Inflammatory macrophage (primary cell): ENCODE results near the gene USP7.
"Not testable (repeated sequence)": the region's sequence is repeated elsewhere in the genome, so short reads cannot be mapped to it uniquely, and the experiment has no call there.

Source experiments
- DNase-seq, 2 donors: peaks; one replicate each; pipeline ENCODE4 v3.0.0-alpha.2; 2020 to 2022
- total RNA-seq, 18 experiments: gene quantifications; one replicate each; lab custom pipeline; 2026; ENCODE audit warnings: mixed read lengths in 6 of 18, inconsistent platforms in 2 of 18; lab: John Stamatoyannopoulos, UW

USP7 gene
- total RNA-seq: 103 to 170 (median 143) reads per million in 18 experiments

DNA sequence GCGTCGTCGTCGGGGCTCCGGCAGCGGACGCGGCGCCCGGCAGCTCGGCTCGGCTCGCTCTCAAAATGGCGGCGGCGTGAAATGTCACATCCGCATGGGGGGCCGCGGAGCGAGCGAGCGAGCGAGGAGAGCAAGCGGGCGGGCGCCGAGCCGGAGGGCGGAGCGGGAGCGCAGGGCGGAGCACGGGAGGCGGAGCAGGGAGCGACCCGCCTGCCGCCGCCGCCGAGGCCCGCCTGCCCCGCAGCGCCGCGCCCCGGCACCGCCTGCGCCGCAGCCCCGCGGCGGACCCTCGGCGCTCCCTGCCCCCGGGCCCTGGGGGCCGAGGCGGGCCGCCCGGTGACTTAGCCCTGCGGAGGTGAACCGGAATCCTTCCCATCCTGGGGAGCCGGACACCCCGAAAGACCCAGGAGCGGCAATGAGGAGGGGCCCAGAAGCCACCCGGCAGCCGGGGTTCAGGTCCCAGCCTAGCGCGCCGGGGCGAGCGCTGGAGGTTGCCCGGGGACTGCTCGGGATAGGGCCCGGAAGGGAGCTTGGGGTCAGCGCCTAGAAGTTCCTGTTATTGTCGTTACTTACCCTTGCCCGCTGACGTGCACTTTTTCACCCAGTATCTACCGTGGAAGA lies at the start of gene USP7:
Gene USP7 (minus strand): TSS at position 86 of the 621 bp plus-strand sequence. CDS start 621 bp downstream, outside the sequence.
- peak; percentile 88 to 94 for DNase-seq

- no peak for DNase-seq
Observed at GRCh38 chr16:9013508-9013864, 49.8 kb upstream of the USP7 start.

DNA sequence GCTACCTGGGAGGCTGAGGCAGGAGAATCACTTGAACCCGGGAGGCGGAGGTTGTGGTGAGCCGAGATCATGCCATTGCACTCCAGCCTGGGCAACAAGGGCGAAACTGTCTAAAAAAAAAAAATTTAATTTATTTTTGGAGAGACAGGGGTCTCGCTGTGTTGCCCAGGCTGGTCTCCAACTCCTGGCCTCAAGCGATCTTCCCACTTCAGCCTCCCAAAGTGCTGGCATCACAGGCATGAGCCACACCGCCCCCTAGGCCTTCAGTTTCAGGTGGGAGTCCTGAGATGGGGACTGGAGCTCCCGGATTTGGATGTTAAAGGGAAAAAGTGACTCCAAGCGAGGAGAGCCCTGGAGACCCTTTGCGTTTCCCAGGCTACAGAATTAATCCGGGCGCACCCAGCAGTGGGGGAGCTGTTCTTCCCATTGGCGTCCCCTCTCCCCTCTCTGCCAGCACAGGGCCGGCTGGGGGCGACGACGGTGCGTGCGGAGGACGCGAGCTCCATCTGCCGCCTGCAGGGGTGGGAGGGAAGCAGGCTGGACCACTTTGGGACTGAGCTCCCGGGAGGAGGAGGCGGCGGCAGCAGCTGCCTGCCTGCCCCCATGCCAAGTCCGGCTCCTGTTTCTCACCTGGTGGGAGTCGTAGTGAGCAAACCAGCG lies 49.3 kb upstream of the USP7 start:
- DNase-seq: no peak

DNA sequence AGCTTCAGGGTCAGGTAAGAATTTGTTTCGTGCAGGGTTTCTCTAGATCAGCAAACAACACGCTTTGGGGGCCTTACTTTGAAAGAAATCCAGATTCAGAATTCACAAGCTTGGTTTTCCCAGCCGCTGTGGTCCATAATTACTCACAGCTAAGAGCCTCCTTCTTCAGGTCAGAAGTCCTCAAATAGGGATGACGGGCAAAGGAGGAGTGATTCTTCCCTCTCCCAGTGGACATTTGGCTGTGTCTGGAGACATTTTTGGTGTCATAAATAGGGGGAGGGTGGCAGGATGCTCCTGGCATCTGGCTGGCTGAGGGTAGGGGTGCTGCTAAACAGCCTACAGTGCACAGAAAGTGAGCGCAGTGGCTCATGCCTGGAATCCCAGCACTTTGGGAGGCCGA lies 48.6 kb upstream of the USP7 start:
- no peak for DNase-seq

- DNase-seq: peak; percentile 79 to 90
Observed at GRCh38 chr16:9008601-9009260, 45.0 kb upstream of the USP7 start.

DNA sequence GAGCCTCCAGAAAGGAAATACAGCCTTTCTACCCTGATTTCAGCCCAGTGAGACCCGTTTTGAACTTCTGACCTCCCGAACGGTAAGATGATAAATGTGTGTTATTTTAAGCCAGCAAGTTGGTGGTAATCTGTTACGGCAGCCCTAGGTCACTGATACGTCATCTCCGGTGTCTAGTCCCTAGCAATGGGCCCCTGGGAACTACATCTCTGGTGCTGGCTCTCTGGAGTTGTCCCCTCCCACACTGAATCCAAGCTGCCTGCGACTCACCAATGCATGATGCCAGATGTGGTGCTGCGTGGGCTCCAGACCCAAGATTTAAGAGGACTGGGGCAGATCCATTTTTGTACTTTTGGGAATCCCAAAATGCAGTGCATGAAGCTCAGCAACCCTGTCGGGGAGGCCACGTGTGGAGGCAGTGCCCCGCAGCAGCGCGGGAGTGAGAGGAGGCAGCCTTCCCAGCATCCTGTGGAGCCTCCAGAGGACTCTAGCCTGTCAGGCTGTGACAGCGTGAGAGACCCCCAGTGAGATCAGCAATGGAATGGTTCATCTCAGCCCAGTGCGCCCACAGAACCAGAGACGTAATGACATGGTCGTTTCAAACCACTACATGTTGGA lies 43.6 kb upstream of the USP7 start:
- peak; percentile 47 to 76 for DNase-seq

DNA sequence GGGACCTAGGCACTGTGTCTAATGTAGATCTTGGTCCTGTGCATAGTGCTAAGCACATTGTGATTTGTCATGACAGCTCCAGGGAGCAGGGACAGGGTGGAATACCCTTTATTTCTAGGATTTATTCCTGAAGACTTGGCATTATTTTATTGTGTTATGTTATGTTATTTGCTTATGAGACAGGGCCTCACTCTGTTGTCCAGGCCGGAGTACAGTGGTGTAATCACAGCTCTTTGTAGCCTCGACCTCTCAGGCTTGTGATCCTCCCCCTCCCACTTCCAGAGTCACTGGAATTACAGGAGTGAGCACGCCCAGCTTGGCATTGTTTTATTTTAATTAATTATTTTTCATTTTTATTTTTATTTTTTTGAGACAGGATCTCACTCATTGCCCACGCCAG lies 40.5 kb upstream of the USP7 start:
- DNase-seq: no peak

- no peak for DNase-seq
Observed at GRCh38 chr16:9003763-9004162, 40.1 kb upstream of the USP7 start.

DNA sequence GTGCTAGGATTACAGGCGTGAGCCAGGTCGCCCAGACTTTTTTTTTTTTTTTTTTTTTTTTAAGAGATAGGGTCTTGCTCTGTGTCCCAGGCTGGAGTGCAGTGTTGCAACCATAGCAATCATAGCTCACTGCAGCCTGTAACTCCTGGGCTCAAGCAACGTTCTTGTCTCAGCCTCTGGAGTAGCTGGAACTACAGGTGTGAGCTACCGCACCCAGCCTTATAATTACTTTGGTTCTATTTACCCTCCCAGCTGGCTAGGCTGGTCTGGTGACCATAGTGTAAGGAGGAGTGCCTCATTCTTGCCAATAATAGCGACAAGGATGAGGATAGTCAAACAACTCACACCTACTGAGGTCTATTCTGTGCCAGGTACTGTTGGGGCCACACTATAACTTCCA lies 39.6 kb upstream of the USP7 start:
- DNase-seq: no peak

GRCh38 chr16:9002042-9002441 lies 38.3 kb upstream of the USP7 start:
- no peak for DNase-seq

- no peak for DNase-seq
Observed at GRCh38 chr16:9000664-9001063, 37.0 kb upstream of the USP7 start.

- DNase-seq: no peak
Observed at GRCh38 chr16:8999800-9000199, 36.1 kb upstream of the USP7 start.

DNA sequence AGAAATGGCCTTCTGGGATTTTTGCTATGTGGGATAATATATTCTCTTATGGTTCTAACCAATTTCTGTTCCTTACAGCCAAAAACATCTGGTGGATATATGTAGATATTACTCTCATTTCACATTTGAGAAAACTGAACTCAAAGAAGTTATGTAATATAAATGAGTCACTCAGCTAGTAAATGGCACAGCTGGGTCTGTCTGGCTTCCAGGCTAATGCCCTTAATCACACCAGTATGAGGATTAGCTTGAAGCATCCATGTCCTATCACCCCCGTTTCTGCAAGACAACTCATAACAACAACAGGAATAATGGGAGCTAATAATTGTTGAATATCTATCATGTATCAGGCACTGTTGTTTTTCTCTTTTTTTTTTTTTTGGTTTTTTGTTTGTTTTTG lies 34.4 kb upstream of the USP7 start:
- DNase-seq: peak; percentile 41 to 49

DNA sequence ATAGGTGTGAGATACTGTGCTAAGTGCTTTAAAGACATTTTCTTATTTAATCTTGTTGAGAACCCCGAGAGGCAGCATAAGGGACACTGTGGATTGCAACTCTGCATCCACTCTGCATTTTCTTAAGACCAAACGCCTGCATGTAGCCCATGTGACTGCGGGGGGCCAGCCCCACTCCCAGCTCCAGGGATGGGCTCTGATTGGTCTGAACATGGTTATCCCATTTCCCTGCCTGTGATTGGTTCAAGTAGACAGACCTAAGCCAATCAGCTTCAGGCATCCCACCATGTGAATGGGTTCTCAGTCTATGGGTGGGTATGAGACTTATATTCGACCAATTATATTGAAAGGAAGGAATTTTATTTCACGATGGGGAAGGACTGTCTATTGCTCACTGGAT lies 33.2 kb upstream of the USP7 start:
- peak in 1 of 2 donors; percentile 11 for DNase-seq

DNA sequence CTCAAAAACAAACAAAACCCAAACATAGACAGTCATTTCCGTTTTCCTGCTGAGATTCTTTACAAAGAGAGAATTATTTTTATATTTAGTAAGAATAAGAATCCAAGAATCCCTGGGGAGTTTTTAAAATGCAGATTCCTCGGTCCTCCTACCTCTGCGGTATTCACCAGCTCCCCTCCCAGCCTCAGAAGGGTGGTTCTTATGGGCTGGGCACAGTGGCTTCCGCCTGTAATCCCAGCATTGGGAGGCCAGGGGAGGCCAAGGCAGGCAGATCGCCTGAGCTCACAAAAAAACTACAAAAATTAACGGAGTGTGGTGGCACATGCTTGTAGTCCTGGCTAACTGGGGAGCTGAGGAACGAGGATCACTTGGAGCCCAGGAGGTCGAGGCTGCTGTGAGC lies 26.7 kb upstream of the USP7 start:
- DNase-seq: no peak

DNA sequence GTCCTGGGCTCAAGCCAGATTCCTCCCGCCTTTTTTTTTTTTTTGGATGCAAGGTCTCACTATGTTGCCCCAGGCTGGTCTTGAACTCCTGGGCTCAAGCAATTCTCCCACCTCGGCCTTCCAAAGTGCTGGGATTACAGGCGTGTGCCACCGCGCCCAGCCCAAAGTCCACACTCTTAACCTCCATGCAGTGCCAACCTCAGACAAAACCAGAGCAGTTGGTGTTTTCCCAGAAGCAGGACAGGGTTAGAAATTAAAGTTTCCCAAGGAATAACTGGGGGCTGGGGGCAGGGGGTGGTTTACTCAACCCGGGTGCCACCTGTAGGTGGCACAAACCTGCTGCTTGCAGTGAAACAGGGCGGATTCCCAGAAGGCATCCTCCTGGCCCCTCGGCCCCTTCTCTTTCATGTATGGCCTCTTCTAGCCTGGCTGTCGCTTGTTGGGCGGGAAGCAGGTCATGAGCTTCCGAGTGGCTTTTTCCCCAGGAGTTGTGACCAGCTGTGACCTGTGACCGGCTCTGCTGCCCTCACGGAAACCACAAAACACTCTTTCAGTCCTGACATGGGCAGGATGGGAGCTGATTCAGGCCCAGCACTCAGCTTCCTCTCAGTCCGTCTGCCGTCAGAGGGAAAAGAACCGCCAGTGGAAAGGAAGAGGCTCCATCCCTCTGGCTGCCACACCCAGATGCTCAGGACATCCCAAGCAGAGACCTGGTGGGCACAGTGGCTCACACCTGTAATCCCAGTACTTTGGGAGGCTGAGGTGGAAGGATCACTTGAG lies 25.6 kb upstream of the USP7 start:
- DNase-seq: no peak

GRCh38 chr16:8986818-8987191 lies 23.1 kb upstream of the USP7 start:
- no peak for DNase-seq

- DNase-seq: no peak
Observed at GRCh38 chr16:8986111-8986510, 22.4 kb upstream of the USP7 start.

DNA sequence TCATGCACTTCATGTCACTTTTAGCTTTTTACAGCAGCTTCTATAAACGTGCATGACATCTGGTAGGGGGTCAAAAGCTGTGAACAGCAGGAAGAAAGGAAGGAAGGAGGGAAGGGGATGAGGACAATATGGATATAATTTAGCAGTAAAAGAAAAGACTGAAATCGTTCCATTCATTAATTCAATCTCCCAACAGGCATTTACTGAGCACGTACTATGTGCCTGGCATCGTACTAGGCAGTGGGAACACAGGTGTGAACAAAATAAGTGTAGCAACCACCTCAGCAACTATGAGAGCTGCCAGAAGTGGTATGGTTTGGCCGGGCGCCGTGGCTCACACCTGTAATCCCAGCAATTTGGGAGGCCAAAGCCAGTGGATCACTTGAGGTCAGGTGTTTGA lies 19.1 kb upstream of the USP7 start:
- no peak for DNase-seq

DNA sequence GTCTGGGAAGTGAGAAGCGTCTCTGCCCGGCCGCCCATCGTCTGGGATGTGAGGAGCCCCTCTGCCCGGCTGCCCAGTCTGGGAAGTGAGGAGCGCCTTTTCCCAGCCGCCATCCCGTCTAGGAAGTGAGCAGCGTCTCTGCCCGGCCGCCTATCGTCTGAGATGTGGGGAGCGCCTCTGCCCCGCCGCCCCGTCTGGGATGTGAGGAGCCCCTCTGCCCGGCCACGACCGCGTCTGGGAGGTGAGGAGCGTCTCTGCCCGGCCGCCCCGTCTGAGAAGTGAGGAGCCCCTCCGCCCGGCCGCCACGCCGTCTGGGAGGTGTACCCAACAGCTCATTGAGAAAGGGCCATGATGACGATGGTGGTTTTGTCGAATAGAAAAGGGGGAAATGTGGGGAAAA lies 18.2 kb upstream of the USP7 start:
- DNase-seq: not testable (repeated sequence)

GRCh38 chr16:8976189-8976588 lies 12.5 kb upstream of the USP7 start:
- DNase-seq: not testable (repeated sequence)

DNA sequence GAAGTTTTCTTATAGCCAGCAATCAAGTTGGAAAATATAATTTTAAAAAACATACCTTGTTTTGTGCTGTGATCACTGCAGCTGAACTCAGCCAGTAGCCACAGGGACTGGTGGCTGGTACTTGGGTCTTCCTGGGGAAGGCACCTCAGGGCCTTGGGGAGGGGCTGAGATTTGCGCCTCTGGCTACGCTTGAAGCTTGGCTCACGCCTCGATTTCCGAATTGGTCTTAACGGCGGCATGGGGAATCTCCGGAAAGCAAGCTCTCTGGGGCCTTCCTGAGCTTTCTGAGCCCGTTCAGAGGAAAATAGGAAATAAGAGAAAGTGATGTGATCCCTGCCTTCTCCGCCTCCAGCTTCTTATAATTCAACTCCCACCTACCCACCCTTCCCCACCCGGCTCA lies 11.3 kb upstream of the USP7 start:
- DNase-seq: no peak
